Dedifferentiated amniotic fluid mesenchymal stem cell (primary cell): ENCODE data around the gene PRM2.

ENCODE experiments used
- DNase-seq: peaks from one replicate; pipeline ENCODE4 v3.0.0-alpha.2; 2016; ENCODE audit errors: extremely low spot score

Gene PRM2, protein sequence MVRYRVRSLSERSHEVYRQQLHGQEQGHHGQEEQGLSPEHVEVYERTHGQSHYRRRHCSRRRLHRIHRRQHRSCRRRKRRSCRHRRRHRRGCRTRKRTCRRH

DNA sequence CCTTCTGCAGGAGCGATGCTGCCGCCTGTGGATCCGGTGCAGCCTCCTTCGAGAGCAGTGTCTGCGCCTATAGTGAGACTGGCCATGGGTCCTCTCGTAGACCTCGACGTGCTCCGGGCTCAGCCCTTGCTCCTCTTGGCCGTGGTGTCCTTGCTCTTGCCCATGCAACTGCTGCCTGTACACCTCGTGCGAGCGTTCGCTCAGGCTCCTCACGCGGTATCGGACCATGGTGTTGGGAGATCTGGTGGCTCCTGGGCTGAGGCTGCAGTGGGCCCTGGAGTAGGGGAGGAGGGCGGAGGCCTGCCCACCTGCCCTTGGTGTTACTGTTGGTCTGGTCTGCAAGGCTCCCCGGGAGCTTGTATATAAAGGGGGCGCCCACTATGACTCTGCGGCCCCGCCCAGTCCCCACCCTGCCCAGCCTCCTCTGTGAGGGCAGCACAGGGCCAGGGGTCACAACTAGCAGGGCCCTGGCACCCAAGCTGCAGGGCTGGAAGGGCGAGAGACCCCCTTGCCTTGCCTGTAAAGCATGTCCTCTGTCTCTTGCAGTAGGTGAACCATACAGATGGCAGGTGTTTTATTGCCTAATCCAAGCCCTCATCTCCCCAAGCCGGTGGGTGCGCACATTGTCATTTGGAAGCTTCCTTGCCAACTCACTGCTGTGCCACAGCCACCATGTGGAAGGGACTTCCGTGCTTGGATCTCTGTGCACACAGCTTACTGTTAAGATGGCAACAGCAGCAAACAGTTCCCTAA is at the start of gene PRM2:
PRM2 (minus strand) TSS at position 338 of the 753 bp plus-strand sequence; CDS start at position 228, 110 bp downstream.
- no peak for DNase-seq

DNA sequence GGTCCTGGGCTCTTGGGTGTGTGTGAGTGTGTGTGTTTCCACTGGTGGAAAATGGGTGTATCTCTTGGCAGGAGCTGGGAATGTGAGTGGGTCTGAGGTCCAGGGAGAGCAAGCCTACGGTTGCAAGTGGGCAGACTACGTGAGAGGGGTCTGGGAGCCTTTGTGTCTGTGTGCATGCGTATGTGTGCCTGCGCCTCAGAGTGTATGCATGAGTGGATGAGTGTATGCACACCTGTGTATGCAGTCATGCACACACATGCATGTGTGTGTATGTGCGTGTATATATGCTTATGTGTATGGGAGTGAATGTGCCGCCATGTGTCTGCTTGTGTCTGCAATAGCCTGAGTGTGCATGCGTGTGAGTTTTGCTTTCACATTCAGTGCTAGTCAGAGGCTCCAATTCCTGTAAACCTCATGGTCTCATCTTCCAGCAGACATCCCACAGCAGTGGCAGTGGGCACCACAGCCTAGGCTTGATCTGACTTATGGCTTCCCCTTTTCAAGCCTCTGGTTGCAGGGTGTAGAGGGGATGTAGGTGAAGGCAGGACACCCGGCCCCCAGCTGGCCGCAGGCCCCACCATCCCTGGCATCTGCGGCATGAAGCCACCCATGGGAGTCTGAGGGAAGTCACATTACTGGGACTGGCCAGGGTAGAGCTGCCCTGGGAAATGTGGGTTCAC is 49.3 kb upstream of the PRM2 start:
- DNase-seq: no peak

DNA sequence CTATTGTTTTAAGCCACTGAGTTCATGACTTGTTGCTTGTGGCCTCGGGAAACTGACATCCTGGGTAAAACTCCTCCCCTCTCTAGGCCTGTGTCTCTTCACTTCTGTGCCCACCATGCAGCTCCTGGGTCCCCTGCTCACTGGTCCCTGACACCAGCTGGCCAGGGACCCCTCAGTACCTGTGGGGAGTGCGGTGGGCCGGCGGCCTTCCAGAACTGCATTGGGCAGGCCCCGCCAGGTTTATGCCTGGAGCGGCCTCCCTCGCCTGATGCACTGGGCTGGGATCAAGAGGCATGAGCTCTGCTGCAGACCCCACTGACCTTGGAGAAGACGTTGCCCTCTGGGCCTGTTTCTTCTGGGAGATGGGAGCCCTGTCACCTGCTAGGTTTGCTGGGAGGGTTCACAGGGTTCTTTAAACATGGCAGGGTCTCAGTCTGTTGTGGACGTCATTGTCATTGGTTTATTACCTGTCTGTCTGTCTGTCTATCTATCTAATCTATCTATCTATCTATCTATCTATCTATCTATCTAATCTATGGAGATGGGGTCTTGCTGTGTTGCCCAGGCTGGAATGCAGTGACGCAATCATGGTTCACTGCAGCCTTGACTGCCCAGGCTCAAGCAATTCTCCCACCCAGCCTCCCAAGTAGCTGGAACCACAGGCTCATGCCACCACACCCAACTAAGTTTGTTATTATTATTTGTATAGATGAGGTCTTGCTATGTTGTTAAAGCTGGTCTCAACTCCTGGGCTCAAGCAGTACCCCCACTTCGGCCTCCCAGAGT is 47.5 kb upstream of the PRM2 start:
- DNase-seq: no peak

DNA sequence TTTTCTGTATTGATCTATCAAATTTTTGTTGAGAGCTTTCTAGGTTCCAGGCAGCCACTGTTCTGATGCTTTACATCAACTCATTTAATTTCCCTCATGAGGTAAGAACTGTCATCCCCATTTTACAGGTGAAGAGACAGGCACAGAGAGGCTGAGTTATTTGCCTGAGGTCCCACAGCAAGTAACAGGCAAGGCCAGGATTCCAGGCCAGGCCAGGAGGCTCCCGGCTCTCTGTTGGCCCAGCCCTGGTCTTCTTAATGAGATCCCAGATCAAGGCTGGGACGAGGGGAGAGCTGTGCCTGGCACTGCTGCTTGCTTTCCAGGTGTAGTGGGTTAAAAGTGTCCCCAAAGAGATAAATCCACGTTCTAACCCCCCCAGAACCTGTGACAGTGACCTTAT is 46.5 kb upstream of the PRM2 start:
- DNase-seq: no peak

- no peak for DNase-seq
Measured at GRCh38 chr16:11321662-11322061, 45.4 kb upstream of the PRM2 start.

- no peak for DNase-seq
Measured at GRCh38 chr16:11320170-11320569, 43.9 kb upstream of the PRM2 start.

DNA sequence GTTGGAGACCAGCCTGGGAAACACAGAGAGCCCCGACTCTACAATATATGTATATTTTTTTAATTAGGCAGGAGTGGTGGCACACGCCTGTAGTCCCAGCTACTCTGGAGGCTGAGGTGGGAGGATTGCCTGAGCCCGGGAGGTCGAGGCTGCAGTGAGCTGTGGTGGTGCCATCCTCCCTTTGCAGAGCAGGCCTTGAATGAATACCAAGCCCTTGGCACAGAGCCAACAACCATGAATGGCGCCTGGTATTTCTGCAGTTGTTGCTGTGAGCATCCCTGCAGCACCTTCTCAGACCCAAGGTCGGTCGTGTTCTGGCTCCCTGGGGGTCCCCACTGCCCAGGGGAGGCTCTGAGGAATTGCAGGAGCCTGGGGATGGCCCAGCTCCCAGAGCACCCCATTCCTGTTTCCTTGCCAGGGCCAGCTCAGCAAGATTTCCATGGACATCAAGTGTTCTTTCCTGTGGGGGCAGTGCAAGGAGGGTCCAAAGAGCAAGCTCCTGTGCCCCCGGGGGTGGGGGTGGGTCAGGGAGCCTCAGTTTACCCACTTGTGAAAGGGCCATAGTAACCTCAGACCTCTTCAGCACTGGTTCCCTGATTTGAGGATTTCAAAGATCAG is 43.4 kb upstream of the PRM2 start:
- DNase-seq: no peak

DNA sequence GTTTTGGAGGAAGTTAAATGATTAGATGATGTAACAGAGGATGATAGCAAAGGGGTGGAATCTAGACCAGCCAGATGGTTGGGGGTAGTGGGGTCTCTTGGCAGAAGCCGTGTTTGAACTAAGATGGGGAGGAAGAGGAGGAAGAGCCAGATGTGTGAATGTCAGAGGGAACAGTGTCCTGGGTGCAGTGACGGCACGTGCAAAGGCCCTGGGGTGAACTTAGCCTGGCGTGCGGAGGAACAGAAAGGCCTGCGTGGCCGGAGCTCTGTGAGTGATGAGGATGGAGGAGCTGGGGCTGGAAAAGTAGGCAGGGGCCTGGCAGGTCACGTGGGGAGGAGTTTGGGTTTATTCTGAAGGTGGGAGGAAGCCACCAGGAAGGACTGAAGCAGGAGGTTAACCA is 42.5 kb upstream of the PRM2 start:
- DNase-seq: no peak

DNA sequence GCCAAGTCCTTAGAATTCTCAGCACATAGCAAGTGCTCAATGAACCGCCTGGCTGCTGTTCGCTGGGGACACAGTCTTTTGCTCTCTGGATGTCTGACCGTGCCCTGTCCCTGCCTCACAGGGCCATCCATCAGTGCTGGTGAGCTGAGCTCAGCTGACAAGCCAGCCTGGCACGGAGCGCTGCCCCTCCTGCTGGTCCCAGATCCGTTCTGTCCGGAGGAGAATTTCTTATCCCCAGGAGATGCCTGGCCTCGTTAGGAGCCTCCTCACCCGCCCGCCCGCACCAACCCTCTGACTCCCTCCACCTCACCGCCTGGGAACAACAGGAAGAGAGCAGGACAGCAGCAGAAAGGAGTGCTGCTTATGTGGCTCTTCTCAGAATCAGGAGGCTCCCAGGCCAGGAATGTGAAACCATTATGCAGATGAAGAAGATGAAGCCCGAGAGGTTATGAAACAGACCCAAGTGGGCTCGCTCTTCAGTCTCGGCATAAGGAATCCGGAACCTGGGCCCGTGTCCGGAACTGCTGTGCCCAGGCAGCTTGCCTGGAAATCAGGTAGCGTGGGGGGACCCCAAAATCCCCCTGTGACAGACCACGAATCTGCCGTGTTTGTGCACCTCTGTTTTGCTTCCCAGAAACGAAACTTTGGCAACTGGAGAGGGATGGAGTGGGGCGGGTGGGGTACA is 40.2 kb upstream of the PRM2 start:
- DNase-seq: no peak

DNA sequence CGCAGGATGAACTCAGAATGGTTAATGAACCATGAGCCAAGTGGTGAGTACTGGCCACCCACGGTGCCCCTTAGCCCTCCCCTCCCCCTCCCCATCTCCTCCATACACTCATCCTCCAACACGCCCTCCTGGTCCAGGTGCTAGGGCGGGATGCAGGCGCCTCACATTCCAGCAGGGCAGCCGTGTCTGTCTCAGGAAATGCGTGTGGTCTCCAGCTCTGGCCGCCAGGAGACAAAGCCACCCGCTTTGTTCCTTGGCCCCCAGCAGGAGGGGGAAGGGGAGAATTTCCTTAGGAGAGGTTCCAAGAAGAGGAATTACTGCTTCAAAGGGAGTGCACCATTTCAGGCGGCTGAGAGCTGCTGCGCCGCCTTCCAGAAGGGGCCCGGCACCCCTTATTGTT is 39.2 kb upstream of the PRM2 start:
- DNase-seq: no peak

DNA sequence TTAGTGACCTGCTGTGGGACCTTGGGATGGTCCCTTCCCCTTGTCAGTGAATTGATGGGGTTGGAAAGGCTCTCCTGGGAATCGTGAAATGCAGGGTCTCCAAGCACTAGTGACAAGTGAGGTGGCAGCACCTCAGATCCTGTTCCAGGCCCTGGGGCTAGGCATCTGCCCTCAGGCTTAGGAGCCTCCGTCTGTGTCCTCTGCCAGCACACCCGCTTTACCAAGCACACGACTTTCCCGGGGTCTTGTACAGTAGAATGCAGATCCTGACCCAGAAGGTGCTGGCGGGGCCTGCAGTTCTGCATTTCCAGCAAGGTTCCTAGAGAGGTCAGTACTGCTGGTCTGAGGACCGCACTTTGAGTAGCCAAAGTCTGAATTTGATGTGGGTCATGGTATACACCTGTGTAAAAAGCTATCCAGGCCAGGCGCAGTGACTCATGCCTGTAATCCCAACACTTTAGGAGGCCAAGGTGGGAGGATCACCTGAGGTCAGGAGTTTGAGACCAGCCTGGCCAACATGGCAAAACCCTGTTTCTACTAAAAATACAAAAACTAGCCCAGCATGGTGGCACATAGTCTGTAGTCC is 38.1 kb upstream of the PRM2 start:
- no peak for DNase-seq

GRCh38 chr16:11313493-11314308 is 37.4 kb upstream of the PRM2 start:
- no peak for DNase-seq

DNA sequence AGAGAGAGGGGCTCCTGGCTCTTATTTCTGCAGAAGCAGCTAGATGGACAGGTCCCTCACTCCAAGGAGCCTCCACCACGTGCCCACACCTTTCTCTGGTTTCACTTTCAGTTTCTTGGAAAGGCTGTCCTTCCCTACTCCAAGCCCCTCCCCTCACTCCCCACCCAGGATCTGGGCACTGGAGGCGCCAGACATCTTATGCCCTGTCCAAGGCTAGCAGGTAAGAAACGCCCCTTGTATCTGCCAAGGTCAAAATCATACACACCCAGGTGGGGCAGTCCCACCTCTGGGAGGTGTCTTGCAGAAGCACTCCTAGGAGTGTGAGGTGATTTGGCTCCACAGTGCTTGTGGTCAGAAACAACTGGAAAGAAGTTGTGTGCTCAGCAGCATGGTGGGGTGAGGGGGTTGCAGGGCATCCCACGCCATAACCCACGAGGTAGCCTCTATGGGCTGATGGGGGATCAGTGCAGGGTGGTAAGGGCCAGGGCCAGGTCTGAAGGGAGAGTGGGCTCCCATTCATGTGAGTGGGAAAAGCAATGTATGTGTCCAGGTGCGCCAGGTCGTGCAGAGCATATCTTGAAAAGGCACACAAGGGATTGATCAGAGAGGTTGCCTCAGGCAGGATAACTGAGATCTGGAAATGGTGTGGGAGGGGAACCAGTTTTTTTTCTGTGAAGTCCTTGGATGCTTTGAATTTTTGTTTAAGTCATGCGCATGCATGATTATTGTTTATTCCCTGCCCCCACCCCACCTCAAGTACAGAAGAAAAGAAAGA is 36.6 kb upstream of the PRM2 start:
- peak; percentile 60 for DNase-seq

DNA sequence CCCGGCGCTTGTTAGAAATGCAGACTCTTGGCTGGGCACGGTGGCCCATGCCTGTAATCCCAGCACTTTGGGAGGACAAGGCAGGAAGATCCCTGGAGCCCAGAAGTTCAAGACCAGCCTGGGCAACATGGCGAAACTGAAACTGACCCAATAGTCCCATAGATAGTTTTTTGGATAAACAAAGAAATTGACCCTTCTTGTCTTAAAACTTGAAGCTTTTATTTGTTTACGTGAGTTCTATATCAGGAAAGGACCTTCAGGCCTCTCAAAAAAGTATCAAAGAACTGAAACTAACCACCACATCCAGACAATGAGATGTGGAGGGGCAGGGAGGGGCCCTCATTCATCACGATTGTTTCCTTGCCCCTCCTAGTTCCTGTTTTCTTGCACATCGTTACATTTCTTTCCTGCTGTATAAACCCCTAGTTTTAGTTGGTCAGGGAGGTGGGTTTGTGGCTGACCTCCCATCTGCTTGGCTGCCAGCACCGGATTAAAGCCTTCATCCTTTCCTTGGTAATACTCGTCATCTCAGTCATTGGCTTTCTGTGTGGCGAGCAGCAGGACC is 34.8 kb upstream of the PRM2 start:
- no peak for DNase-seq

- no peak for DNase-seq
Measured at GRCh38 chr16:11310634-11310977, 34.3 kb upstream of the PRM2 start.

- DNase-seq: no peak
Measured at GRCh38 chr16:11309895-11310633, 33.8 kb upstream of the PRM2 start.

DNA sequence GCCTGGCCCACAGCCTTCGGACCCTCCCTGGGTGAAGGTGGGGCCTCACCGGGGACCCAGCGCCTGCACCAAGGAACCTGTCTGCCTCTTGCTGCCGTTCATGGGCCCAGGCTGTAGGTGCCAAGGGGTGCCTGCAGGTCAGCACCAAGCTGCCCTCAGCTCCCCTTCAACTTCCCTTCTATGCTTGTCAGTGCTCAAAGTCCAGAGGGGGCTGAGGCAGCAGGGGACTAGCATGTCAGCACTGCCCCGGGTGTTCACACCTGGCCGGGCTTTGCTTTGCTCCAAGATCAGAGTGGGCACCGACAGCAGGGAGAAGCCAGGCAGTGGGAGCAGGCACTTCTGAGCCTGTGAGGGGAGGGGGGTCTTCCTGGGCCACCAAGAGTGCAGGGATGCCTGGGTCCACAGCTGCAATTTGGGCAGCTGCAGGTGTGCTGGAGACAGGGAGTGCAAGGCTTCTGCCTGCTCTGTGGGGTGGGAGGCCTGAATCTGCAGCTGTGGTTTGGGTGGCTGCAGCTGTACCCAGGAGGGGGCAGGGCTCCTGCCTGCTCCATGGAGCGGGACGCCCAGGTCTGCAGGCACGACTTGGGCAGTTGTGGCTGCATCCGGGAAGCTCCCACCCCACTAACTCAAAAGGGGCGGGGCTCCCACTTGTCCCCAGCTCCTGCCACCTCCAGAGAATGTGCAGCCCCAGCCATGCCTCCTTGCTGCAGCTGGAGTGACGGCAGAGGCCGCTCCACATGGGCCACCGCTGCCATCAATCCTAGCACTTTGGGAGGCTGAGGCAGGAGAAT is 32.4 kb upstream of the PRM2 start:
- DNase-seq: no peak
